HepG2 (cell line): Measurements from ENCODE around the gene ZNF777. TPM values are rescaled to one million over a fixed set of nuclear protein-coding genes. Genes with fewer than 3 reads are reported as not detected.

ENCODE experiments used
- ATAC-seq: fragments of 200-7000 bp; cut with Tn5 transposase; 3 replicates; pipeline ENCODE4 v1.9.1; 2020; ENCODE audit warnings: mild to moderate bottlenecking, moderate library complexity
- BruUV-seq: library from RNA; stranded (reverse); fragments of 400-500 nt; replicated peaks from 2 replicates; lab custom pipeline; 2021; lab: Mats Ljungman, UMichigan
- CTCF ChIA-PET: fragments of 300-600 bp; formaldehyde crosslinking; extraction: SDS; loops from one replicate; lab custom pipeline; 2021; ENCODE audit warnings: low total read pairs, inconsistent platforms, low intra/inter-chr PET ratio; lab: Yijun Ruan, JAX
- POLR2A ChIA-PET: fragments of 350-600 bp; sonication (Branson Sonifier 250); formaldehyde crosslinking; loops from one replicate; lab custom pipeline; 2020; ENCODE audit warnings: antibody characterized with exemption, inconsistent platforms; lab: Yijun Ruan, JAX
- DNase-seq: peaks from one replicate; pipeline ENCODE4 v3.0.0-alpha.2; 2015; ENCODE audit warnings: low spot score
- FAIRE-seq: peaks from 3 replicates; lab custom pipeline; 2011; peaks lifted over from hg19 to GRCh38; lab: Jason Lieb, UNC
- H2AFZ ChIP-seq: one replicate; pipeline ENCODE4 v1.6.1; 2011; ENCODE audit warnings: low read length, inconsistent platforms
- H3K27ac ChIP-seq: fragments of 300-600 bp; 3 replicates; pipeline ENCODE4 v1.8.0; 2011; ENCODE audit warnings: mixed run types, mild to moderate bottlenecking, mixed read lengths, low read length, inconsistent platforms; ENCODE audit not compliant: insufficient read depth; ENCODE audit errors: extremely low read length
- H3K27me3 ChIP-seq, 2 experiments: fragments of 200-600 bp in 1 of 2; 2 replicates in 1 of 2; 3 replicates in 1 of 2; pipeline versions ENCODE4 v1.6.0 to v1.8.0; 2011; ENCODE audit warnings: low read length in 2 of 2, mild to moderate bottlenecking in 2 of 2, moderate library complexity in 2 of 2, inconsistent platforms in 1 of 2; ENCODE audit not compliant: insufficient read depth in 2 of 2, control insufficient read depth in 1 of 2
- H3K36me3 ChIP-seq, 2 experiments: fragments of 200-600 bp in 1 of 2; replicated peaks in 1 of 2; 2 replicates in 1 of 2; 3 replicates in 1 of 2; pipeline versions ENCODE4 v1.5.1 to v1.8.0; 2011; ENCODE audit warnings: low read length in 2 of 2, inconsistent platforms in 1 of 2; ENCODE audit not compliant: insufficient read depth in 2 of 2, control insufficient read depth in 1 of 2
- H3K4me1 ChIP-seq: 2 replicates; pipeline ENCODE4 v1.5.1; 2012; ENCODE audit warnings: low read length, inconsistent platforms; ENCODE audit not compliant: insufficient read depth
- H3K4me2 ChIP-seq: 2 replicates; pipeline ENCODE4 v1.6.0; 2011; ENCODE audit warnings: low read depth, low read length, inconsistent platforms
- H3K4me3 ChIP-seq, 3 experiments: fragments of 200-600 bp in 1 of 3; sonication (generic), shearing (Covaris generic) in 1 of 3; replicated peaks in 1 of 3; 2 replicates each; pipeline ENCODE4 v1.5.1; 2011 to 2016; ENCODE audit warnings: low read length in 3 of 3, inconsistent platforms in 2 of 3, low read depth in 2 of 3, mild to moderate bottlenecking in 2 of 3, control low read depth in 1 of 3, mixed read lengths in 1 of 3; ENCODE audit not compliant: insufficient read depth in 1 of 3
- H3K79me2 ChIP-seq: one replicate; pipeline ENCODE4 v1.6.1; 2011; ENCODE audit warnings: low read length, inconsistent platforms; ENCODE audit not compliant: insufficient read depth
- H3K9ac ChIP-seq: 2 replicates; pipeline ENCODE4 v1.6.0; 2011; ENCODE audit warnings: mild to moderate bottlenecking, low read depth, low read length, inconsistent platforms; ENCODE audit not compliant: insufficient read depth
- H3K9me3 ChIP-seq: 2 replicates; pipeline ENCODE4 v1.5.1; 2012; ENCODE audit warnings: mild to moderate bottlenecking, low read length
- H4K20me1 ChIP-seq: 2 replicates; pipeline ENCODE4 v1.6.0; 2011; ENCODE audit warnings: inconsistent platforms, mild to moderate bottlenecking, low read length, moderate library complexity; ENCODE audit not compliant: insufficient read depth
- FLYWCH1 ChIP-seq: sonication (generic); formaldehyde crosslinking; IDR thresholded peaks from 2 replicates; pipeline ENCODE4 v1.8.1; 2023; ENCODE audit warnings: mild to moderate bottlenecking, missing genetic modification reagents
- NR2F2 ChIP-seq: IDR thresholded peaks from 2 replicates; pipeline ENCODE4 v1.6.1; 2012; ENCODE audit warnings: low read depth, inconsistent platforms, borderline replicate concordance
- RARA ChIP-seq: IDR thresholded peaks from 2 replicates; pipeline ENCODE4 v1.6.1; 2016; ENCODE audit warnings: missing genetic modification reagents, missing compliant biosample characterization
- ZNF468 ChIP-seq: sonication (generic); formaldehyde crosslinking; IDR thresholded peaks from 2 replicates; pipeline ENCODE4 v1.8.0; 2022; ENCODE audit warnings: mild to moderate bottlenecking, moderate library complexity, missing genetic modification reagents
- WGBS: methylation state at CpG from one replicate; pipeline ENCODE4 v1.1.6; 2017; ENCODE audit warnings: low lambda C conversion rate; 5-methylcytosine and 5-hydroxymethylcytosine counted together
- in situ Hi-C: cut with HindIII; loops from 2 replicates; pipeline ENCODE4 v1.10.0; 2017; ENCODE audit warnings: low pct_unique_long_range_greater_than_20kb; ENCODE audit not compliant: extremely low pct_ligation_motif_present
- intact Hi-C: fragments of 100-400 bp; cut with micrococcal nuclease; formaldehyde crosslinking; loops from one replicate; pipeline ENCODE4 v1.10.0; 2022; ENCODE audit not compliant: unreplicated experiment
- polyA plus RNA-seq, 8 experiments: library from polyadenylated mRNA; depleted of rRNA in 3 of 8; stranded (reverse) in 7 of 8; unstranded in 1 of 8; fragments of >200 nt; fragmentation: Illumina TruSeq in 4 of 8; extraction: Trizol in 4 of 8; gene quantifications; 2 replicates each; pipeline versions ENCODE4 v1.2.1 to v1.2.3, GENCODE V29; 2011 to 2016; ENCODE audit warnings: low read depth in 4 of 8, missing spikeins in 1 of 8, mixed read lengths in 1 of 8; ENCODE audit not compliant: insufficient read depth in 1 of 8
- total RNA-seq, 5 experiments: library from RNA; depleted of rRNA; stranded (reverse); fragments of >200 nt; fragmentation: Illumina TruSeq; extraction: Trizol; gene quantifications; 2 replicates each; pipeline ENCODE4 v1.2.3, GENCODE V29; 2016; ENCODE audit warnings: low read depth in 1 of 5
- TF ChIP-seq, protein P1 (sequence below): sonication (generic); formaldehyde crosslinking; IDR thresholded peaks from 2 replicates; pipeline ENCODE4 v1.5.1; 2020; ENCODE audit warnings: missing genetic modification reagents, mild to moderate bottlenecking, borderline replicate concordance
- TF ChIP-seq, protein P2 (sequence below): sonication (generic); formaldehyde crosslinking; IDR thresholded peaks from 2 replicates; pipeline ENCODE4 v1.4.0; 2020; ENCODE audit warnings: missing genetic modification reagents

ZNF777 gene
- total and polyA plus RNA-seq, 2 of the 13 experiments (the other 11 are each of a cell fraction or from before 2014, with no cell fraction given) = 3.8 to 6.0 TPM

GRCh38 chr7:149458235-149458634 lies 2.6 kb downstream of the ZNF777 start:
- FAIRE-seq = no peak
- Histone ChIP-seq H3K79me2 (peaks cover 12% of the 10 kb centered on the region), H3K27me3 (no peaks in the 10 kb centered on the region), H2AFZ (no peak overlapping the region), H3K9me3 (no peaks in the 10 kb centered on the region), H3K9ac (no peak overlapping the region), H3K4me2 (no peak overlapping the region; the same call in 1 of the 2 replicates), H3K27ac (no peak overlapping the region), H3K4me3 (no peak overlapping the region), H4K20me1 (no peaks in the 10 kb centered on the region; the same call in 1 of the 2 replicates), H3K4me1 (peaks cover 12% of the 10 kb centered on the region), H3K36me3 (peaks cover 8 to 34% of the 10 kb centered on the region in 2 experiments)
- CTCF ChIA-PET = no interaction called here
- in situ Hi-C loops (no loop called here), intact Hi-C loops (no loop called here)
- 93% methylated on average over 3 of the region's 3 CpGs for WGBS
- no peak for ATAC-seq
- DNase-seq = no peak
- no TSS peak for BruUV-seq
- TF ChIP-seq RARA (CRISPR knock-in tag) (no peak), NR2F2 (no peak), ZNF468 (CRISPR knock-in tag) (no peak), FLYWCH1 (CRISPR knock-in tag) (no peak)
- TF ChIP-seq, protein P1, sequence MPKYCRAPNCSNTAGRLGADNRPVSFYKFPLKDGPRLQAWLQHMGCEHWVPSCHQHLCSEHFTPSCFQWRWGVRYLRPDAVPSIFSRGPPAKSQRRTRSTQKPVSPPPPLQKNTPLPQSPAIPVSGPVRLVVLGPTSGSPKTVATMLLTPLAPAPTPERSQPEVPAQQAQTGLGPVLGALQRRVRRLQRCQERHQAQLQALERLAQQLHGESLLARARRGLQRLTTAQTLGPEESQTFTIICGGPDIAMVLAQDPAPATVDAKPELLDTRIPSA (CRISPR knock-in tag) = no peak
- TF ChIP-seq, protein P2, sequence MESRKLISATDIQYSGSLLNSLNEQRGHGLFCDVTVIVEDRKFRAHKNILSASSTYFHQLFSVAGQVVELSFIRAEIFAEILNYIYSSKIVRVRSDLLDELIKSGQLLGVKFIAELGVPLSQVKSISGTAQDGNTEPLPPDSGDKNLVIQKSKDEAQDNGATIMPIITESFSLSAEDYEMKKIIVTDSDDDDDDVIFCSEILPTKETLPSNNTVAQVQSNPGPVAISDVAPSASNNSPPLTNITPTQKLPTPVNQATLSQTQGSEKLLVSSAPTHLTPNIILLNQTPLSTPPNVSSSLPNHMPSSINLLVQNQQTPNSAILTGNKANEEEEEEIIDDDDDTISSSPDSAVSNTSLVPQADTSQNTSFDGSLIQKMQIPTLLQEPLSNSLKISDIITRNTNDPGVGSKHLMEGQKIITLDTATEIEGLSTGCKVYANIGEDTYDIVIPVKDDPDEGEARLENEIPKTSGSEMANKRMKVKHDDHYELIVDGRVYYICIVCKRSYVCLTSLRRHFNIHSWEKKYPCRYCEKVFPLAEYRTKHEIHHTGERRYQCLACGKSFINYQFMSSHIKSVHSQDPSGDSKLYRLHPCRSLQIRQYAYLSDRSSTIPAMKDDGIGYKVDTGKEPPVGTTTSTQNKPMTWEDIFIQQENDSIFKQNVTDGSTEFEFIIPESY (CRISPR knock-in tag) = peak; percentile 57; the same call in 1 of the 2 replicates
- POLR2A ChIA-PET = interaction anchor here (1.5 kb wide), 1 partner anchor 196 kb away, joined by 3 read pairs; the partner anchor contains the start of gene ZNF783
